Natural killer cell (primary cell): ENCODE measurements around the gene ZNF678. TPM values are rescaled to one million over a fixed set of nuclear protein-coding genes. Genes with fewer than 3 reads are reported as not detected.

ENCODE experiments used
- ATAC-seq, 3 donors: fragments of 150-1000 bp in 2 of 3; fragments of 200-7000 bp in 1 of 3; cut with Tn5 transposase; 1 replicate in 1 of 3; 2 replicates in 2 of 3; pipeline ENCODE4 v1.10.0; 2021; ENCODE audit warnings: mild to moderate bottlenecking in 2 of 3, moderate library complexity in 2 of 3
- DNase-seq, 2 donors: peaks; one replicate each; pipeline versions ENCODE4 v3.0.0 to v3.0.0-alpha.2; 2013 to 2021; ENCODE audit warnings: mixed read lengths in 1 of 2
- H3K27ac ChIP-seq: one replicate; pipeline ENCODE4 v1.5.1; 2013; ENCODE audit warnings: mild to moderate bottlenecking, low read length
- H3K27me3 ChIP-seq: one replicate; pipeline ENCODE4 v1.6.1; 2013; ENCODE audit warnings: low read length; ENCODE audit not compliant: control insufficient read depth, insufficient read depth
- H3K36me3 ChIP-seq: one replicate; pipeline ENCODE4 v1.6.1; 2013; ENCODE audit warnings: low read length; ENCODE audit not compliant: control insufficient read depth, insufficient read depth
- H3K4me1 ChIP-seq: one replicate; pipeline ENCODE4 v1.6.1; 2013; ENCODE audit warnings: low read length; ENCODE audit not compliant: control insufficient read depth, insufficient read depth
- H3K4me3 ChIP-seq: one replicate; pipeline ENCODE4 v1.5.1; 2013; ENCODE audit warnings: low read length
- H3K9me3 ChIP-seq: one replicate; pipeline ENCODE4 v1.6.1; 2013; ENCODE audit warnings: low read length; ENCODE audit not compliant: control insufficient read depth, insufficient read depth
- H3K27ac Mint-ChIP-seq, 2 donors: one replicate each; pipeline ENCODE4 v1.8.0; 2022; ENCODE audit warnings: mild to moderate bottlenecking in 2 of 2, mixed read lengths in 2 of 2, moderate library complexity in 1 of 2
- H3K27me3 Mint-ChIP-seq, 2 donors: one replicate each; pipeline ENCODE4 v1.8.0; 2022; ENCODE audit warnings: low read depth in 2 of 2, mixed read lengths in 2 of 2
- H3K36me3 Mint-ChIP-seq: one replicate; pipeline ENCODE4 v1.8.0; 2022; ENCODE audit warnings: mixed read lengths
- H3K4me1 Mint-ChIP-seq, 2 donors: one replicate each; pipeline ENCODE4 v1.8.0; 2022; ENCODE audit warnings: mixed read lengths in 2 of 2
- H3K4me3 Mint-ChIP-seq: one replicate; pipeline ENCODE4 v1.8.0; 2022; ENCODE audit warnings: mild to moderate bottlenecking, moderate library complexity, mixed read lengths
- H3K9me3 Mint-ChIP-seq, 2 donors: one replicate each; pipeline ENCODE4 v1.8.0; 2022; ENCODE audit warnings: mixed read lengths in 2 of 2
- WGBS: methylation state at CpG from one replicate; pipeline ENCODE4 v1.1.7; 2013; ENCODE audit warnings: missing lambda C conversion rate; ENCODE audit not compliant: insufficient coverage; 5-methylcytosine and 5-hydroxymethylcytosine counted together
- intact Hi-C: fragments of 100-400 bp; cut with micrococcal nuclease; formaldehyde crosslinking; loops from one replicate; pipeline ENCODE4 v1.14.2; 2022
- total RNA-seq, 4 donors: library from RNA; stranded (reverse); fragments of 120-200 nt in 1 of 4; gene quantifications; one replicate each; pipeline versions ENCODE4 v1.2.3 to v1.2.4, GENCODE V29; 2013 to 2022
- TF ChIP-seq, protein P1 (sequence below): fragments of 200-600 bp; IDR thresholded peaks from one replicate; pipeline ENCODE4 v1.8.0; 2022; ENCODE audit warnings: antibody characterized with exemption

The ZNF678 gene
- 10 to 100 TPM in 2 of 3 donors, 1 to 10 TPM in 1; 9.7 to 14.0 (median 10.7) TPM for total RNA-seq
- total RNA-seq (2013) = 29.1 TPM

DNA sequence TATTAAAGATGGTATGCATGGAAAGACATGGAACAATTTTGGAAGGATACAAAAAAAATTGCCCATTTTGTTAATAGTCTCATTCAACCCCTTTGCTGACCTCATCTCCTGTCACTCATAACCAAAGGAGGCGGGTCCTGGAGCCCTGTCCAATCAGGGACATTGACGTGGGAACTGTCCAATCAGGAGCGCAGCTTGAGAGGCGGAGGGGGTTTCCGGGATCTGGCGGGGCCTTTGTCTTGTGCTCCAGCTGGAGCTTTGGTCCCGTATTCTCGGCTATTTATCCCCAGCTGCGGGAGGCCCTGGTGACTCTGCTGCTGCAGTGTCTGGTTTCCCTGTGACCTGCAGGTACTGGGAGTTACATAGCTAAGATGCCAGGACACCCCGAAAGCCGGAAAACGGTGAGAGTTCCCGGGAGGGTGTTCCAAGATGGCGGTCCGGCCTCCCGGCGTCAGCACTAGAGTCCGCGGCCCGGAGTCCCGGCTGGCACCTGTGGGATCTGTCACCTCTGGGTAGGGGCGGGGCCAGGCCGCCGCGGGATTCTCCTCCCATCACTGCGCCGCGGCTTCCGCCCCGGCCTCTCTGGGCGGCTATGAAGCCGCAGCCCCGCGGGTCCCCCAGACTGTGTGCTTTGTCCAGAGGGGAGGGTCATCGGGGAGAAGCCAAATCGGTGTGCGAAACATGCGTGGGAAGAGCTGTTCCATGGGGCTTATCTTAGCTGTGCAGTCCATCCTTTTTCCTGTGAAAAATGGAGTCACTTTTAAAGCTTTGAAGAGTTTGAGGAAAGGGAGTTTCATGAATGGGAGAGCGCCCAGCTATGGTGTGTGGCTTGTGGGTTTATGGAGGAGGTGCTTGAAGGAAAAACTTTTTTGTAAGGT is at the start of gene ZNF678:
Gene ZNF678 (plus strand): TSS at position 233 of the 878 bp plus-strand sequence. CDS start 87,436 bp downstream, outside the sequence.
- H3K27ac Mint-ChIP-seq = peak within 1 kb of the TSS; percentile 94 to 96
- Histone ChIP-seq H3K9me3 (no peaks in the 10 kb centered on the region), H3K27me3 (peaks cover 5% of the 10 kb centered on the region), H3K4me1 (peaks cover 17% of the 10 kb centered on the region), H3K27ac (peak within 1 kb of the TSS; percentile 83), H3K4me3 (peak within 1 kb of the TSS; percentile 81), H3K36me3 (no peaks in the 10 kb centered on the region)
- ATAC-seq = peak; percentile 92 to 93 (median 92)
- peak within 1 kb of the TSS; percentile 96 for H3K4me3 Mint-ChIP-seq
- H3K36me3 Mint-ChIP-seq = no peaks in the 10 kb centered on the region
- H3K4me1 Mint-ChIP-seq = peaks cover 33 to 52% of the 10 kb centered on the region in 2 donors
- WGBS = under 1% methylated on average over 39 of the region's 39 CpGs
- peaks cover 24 to 30% of the 10 kb centered on the region in 2 donors for H3K27me3 Mint-ChIP-seq
- H3K9me3 Mint-ChIP-seq = peaks cover 2 to 3% of the 10 kb centered on the region in 2 donors
- TF ChIP-seq, protein P1, sequence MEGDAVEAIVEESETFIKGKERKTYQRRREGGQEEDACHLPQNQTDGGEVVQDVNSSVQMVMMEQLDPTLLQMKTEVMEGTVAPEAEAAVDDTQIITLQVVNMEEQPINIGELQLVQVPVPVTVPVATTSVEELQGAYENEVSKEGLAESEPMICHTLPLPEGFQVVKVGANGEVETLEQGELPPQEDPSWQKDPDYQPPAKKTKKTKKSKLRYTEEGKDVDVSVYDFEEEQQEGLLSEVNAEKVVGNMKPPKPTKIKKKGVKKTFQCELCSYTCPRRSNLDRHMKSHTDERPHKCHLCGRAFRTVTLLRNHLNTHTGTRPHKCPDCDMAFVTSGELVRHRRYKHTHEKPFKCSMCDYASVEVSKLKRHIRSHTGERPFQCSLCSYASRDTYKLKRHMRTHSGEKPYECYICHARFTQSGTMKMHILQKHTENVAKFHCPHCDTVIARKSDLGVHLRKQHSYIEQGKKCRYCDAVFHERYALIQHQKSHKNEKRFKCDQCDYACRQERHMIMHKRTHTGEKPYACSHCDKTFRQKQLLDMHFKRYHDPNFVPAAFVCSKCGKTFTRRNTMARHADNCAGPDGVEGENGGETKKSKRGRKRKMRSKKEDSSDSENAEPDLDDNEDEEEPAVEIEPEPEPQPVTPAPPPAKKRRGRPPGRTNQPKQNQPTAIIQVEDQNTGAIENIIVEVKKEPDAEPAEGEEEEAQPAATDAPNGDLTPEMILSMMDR = no peak
- intact Hi-C loops = loop anchor here (1.0 to 5.0 kb wide), 3 partner anchors 21 to 174 kb away; partner anchors contain the start of genes JMJD4 and SNAP47
- peak; percentile 88 to 94 for DNase-seq

DNA sequence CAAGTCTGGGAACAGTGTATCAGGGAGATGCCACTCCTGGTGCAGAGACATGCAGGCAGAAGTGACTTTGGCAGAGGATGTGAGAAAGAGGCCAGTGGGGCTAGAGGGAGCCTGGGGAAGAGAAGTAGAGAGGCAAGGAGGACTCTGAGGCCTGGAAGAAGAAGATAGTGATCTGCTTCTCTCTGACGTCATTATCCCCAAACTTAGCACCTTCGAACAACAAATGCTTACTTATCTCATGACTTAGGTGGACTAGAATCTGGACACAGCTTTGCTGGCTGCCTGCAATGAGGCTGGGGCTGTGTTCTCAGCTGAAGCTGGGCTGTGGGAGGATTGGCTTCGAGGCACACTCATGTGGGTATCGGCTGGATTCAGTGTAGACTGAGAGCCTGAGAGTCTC is 44.5 kb upstream of the ZNF678 start:
- H3K9me3 ChIP-seq = peaks cover 5% of the 10 kb centered on the region
- no peak for ATAC-seq
- peaks cover 2% of the 10 kb centered on the region in 2 donors for H3K9me3 Mint-ChIP-seq
- H3K27ac Mint-ChIP-seq = no peak overlapping the region
- no peak overlapping the region for H3K27ac ChIP-seq
- no peaks in the 10 kb centered on the region for H3K36me3 Mint-ChIP-seq
- no peaks in the 10 kb centered on the region for H3K27me3 ChIP-seq
- WGBS = 84% methylated on average over 4 of the region's 4 CpGs
- no peak for DNase-seq
- peaks cover 3 to 13% of the 10 kb centered on the region in 2 donors for H3K27me3 Mint-ChIP-seq
- H3K4me3 Mint-ChIP-seq = no peak overlapping the region
- H3K4me1 Mint-ChIP-seq = no peaks in the 10 kb centered on the region
- intact Hi-C loops = no loop called here
- no peaks in the 10 kb centered on the region for H3K4me1 ChIP-seq
- TF ChIP-seq, protein P1 = no peak
- no peak overlapping the region for H3K4me3 ChIP-seq
- no peaks in the 10 kb centered on the region for H3K36me3 ChIP-seq

DNA sequence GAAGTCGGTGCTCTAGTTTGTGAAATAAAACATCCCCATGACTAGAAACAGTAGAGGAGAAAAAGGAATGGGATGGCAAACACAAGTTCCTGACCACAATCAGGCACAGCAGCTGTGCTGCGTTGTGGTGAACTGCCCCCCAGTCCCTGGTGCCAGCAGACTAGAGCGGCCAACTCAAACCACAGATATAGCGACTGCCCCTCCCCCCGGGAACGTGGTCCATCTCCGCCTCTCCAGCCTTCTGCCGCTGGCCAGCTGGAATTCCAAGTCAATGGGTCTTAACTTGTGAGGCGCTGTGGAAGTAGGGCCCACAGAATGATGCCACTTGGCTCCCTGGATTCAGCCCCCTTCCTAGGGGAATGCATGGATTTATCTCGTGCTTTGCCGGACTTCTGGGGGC is 41.6 kb upstream of the ZNF678 start:
- TF ChIP-seq, protein P1 = no peak
- no peaks in the 10 kb centered on the region for H3K4me1 ChIP-seq
- H3K4me3 ChIP-seq = no peak overlapping the region
- Mint-ChIP-seq H3K4me3 (no peak overlapping the region), H3K4me1 (no peaks in the 10 kb centered on the region), H3K9me3 (peaks cover 7 to 11% of the 10 kb centered on the region in 2 donors), H3K27me3 (peaks cover 0 to 3% of the 10 kb centered on the region in 2 donors), H3K36me3 (peaks cover 9% of the 10 kb centered on the region), H3K27ac (no peak overlapping the region)
- ATAC-seq (no peak), DNase-seq (no peak)
- 82% methylated on average over 11 of the region's 11 CpGs for WGBS
- H3K27me3 ChIP-seq = no peaks in the 10 kb centered on the region
- H3K9me3 ChIP-seq = peaks cover 5% of the 10 kb centered on the region
- H3K27ac ChIP-seq = no peak overlapping the region
- no peaks in the 10 kb centered on the region for H3K36me3 ChIP-seq
- intact Hi-C loops = no loop called here
